Measurements from ENCODE around the gene RPS6KB2. TPM values are rescaled to one million over a fixed set of nuclear protein-coding genes. Genes with fewer than 3 reads are reported as not detected.
A peak's percentile ranks its signal among the peaks of the same experiment; 100 is the strongest.
"Not testable (repeated sequence)": the region's sequence is repeated elsewhere in the genome, so short reads cannot be mapped to it uniquely, and the experiment has no call there.

Gene RPS6KB2
- polyA plus RNA-seq, 4 donors = 39.0 to 88.1 (median 74.3) TPM

DNA sequence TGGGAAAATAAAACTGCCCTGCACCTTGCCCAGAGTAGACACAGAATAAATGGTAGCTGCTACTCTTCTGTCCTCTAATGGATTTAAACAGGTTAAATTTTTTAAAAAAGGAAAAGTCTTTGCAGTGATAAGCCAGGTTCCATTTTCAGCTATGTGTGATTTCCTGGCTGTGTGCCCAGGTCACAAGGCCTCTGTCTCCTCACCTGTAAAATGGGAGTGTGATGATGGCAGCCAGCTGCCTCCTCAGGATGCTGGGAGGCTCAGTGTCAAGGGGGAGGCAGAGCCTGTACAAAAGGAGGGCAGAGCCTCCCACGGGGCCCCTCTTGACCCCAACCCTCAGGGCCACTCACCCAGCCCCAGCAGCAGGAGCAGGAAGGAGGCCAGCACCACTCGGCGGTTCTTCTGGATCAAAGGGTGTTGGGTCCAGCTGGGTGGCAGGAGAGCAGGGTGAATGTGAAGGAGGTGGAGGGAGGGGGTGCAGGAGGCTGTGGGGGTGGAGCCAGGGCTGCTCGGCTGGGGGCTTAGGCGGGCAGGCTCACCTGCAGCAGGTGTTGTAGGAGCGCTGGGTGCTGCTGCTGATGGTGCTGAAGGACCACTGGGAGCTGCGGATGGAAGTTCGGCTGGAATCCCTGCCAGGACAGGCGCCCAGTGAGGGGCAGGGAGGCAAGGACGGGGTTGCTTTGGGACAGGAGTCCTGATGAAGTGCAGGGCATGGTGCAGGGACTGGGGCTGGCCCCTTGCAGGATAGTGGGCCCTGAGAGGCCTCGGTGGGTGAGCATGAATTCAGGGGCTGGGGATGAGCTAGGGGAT, 38.9 kb downstream of the RPS6KB2 start:
- Histone ChIP-seq H3K4me3 (ENCODE audit: low read depth in 1 of 3, low read length in 3 of 3) (no peak overlapping the region), H3K36me3 (ENCODE audit: control insufficient read depth in 3 of 3, insufficient read depth in 2 of 3, low read depth in 1 of 3, low read length in 3 of 3) (peaks cover 0 to 33% (median 0%) of the 10 kb centered on the region in 3 donors), H3K27ac (ENCODE audit: low read depth in 1 of 3, low read length in 2 of 3) (peak overlapping the region in 1 of 3 donors; percentile 86), H3K9me3 (ENCODE audit: control insufficient read depth in 2 of 2, insufficient read depth in 1 of 2, low read depth in 1 of 2, low read length in 1 of 2) (no peaks in the 10 kb centered on the region), H3K4me1 (ENCODE audit: control insufficient read depth in 3 of 3, insufficient read depth in 2 of 3, low read depth in 1 of 3, low read length in 2 of 3) (peaks cover 2 to 40% (median 7%) of the 10 kb centered on the region in 3 donors), H3K27me3 (ENCODE audit: control insufficient read depth in 3 of 3, insufficient read depth in 3 of 3, low read length in 3 of 3) (no peaks in the 10 kb centered on the region)
- DNase-seq (no peak), FAIRE-seq (no peak)
- WGBS, 3 donors = 44 to 72% (median 52%) methylated on average over 10 to 11 of the region's 11 CpGs

DNA sequence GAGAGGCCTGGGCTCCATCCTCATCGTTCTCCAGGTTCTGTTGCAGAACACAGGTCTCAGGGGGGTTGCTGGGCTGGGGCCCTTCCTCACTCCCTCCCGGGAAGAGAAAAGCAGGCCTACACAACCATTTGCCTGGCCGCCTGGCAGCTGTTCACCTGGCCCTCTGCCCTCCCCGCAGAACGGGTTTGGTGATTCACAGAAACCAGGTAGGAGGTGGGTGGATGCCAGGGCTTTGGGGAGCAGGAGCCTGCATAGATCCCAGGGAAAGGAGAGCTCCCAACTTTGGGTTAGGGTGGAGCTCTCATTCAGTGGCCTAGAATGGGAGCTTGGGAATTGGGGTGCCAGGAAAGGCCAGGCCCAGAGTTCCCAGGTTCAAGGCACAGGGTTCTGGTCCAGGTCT, 39.8 kb downstream of the RPS6KB2 start:
- H3K4me3 ChIP-seq (ENCODE audit: low read depth in 1 of 3, low read length in 3 of 3) = peak overlapping the region; percentile 81 to 84 (median 84)
- no peaks in the 10 kb centered on the region for H3K9me3 ChIP-seq (ENCODE audit: control insufficient read depth in 2 of 2, insufficient read depth in 1 of 2, low read depth in 1 of 2, low read length in 1 of 2)
- FAIRE-seq (no peak), DNase-seq (peak; percentile 57 to 64)
- no peaks in the 10 kb centered on the region for H3K27me3 ChIP-seq (ENCODE audit: control insufficient read depth in 3 of 3, insufficient read depth in 3 of 3, low read length in 3 of 3)
- peaks cover 0 to 31% (median 0%) of the 10 kb centered on the region in 3 donors for H3K36me3 ChIP-seq (ENCODE audit: control insufficient read depth in 3 of 3, insufficient read depth in 2 of 3, low read depth in 1 of 3, low read length in 3 of 3)
- WGBS, 3 donors = 12 to 28% (median 13%) methylated on average over 5 of the region's 5 CpGs
- peaks cover 2 to 40% (median 7%) of the 10 kb centered on the region in 3 donors for H3K4me1 ChIP-seq (ENCODE audit: control insufficient read depth in 3 of 3, insufficient read depth in 2 of 3, low read depth in 1 of 3, low read length in 2 of 3)
- peak overlapping the region in 2 of 3 donors; percentile 86 to 95 for H3K27ac ChIP-seq (ENCODE audit: low read depth in 1 of 3, low read length in 2 of 3)

DNA sequence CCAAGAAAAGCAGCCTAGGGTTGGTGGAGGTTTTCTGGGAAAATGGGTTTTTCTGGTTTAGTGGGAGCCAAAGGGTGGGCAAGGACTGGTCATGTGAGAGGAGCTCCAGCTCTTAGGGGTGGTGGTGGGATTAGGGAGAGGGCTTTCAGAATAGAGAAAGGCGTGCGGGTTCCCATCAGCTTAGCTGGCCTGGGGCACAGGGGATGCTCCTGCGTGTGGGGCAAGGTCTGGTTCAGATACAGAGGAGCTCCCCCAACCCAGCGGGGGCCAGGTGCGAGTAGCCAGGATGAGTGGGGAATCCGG, 40.1 kb downstream of the RPS6KB2 start:
- no peaks in the 10 kb centered on the region for H3K27me3 ChIP-seq (ENCODE audit: control insufficient read depth in 3 of 3, insufficient read depth in 3 of 3, low read length in 3 of 3)
- FAIRE-seq (no peak), DNase-seq (no peak)
- WGBS, 3 donors = 0 to 4% (median 0%) methylated on average over 6 of the region's 6 CpGs
- H3K9me3 ChIP-seq (ENCODE audit: control insufficient read depth in 2 of 2, insufficient read depth in 1 of 2, low read depth in 1 of 2, low read length in 1 of 2) = no peaks in the 10 kb centered on the region
- H3K4me3 ChIP-seq (ENCODE audit: low read depth in 1 of 3, low read length in 3 of 3) = peak overlapping the region; percentile 81 to 84 (median 84)
- peaks cover 2 to 40% (median 7%) of the 10 kb centered on the region in 3 donors for H3K4me1 ChIP-seq (ENCODE audit: control insufficient read depth in 3 of 3, insufficient read depth in 2 of 3, low read depth in 1 of 3, low read length in 2 of 3)
- peak overlapping the region; percentile 52 to 95 (median 86) for H3K27ac ChIP-seq (ENCODE audit: low read depth in 1 of 3, low read length in 2 of 3)
- H3K36me3 ChIP-seq (ENCODE audit: control insufficient read depth in 3 of 3, insufficient read depth in 2 of 3, low read depth in 1 of 3, low read length in 3 of 3) = peaks cover 0 to 29% (median 0%) of the 10 kb centered on the region in 3 donors

DNA sequence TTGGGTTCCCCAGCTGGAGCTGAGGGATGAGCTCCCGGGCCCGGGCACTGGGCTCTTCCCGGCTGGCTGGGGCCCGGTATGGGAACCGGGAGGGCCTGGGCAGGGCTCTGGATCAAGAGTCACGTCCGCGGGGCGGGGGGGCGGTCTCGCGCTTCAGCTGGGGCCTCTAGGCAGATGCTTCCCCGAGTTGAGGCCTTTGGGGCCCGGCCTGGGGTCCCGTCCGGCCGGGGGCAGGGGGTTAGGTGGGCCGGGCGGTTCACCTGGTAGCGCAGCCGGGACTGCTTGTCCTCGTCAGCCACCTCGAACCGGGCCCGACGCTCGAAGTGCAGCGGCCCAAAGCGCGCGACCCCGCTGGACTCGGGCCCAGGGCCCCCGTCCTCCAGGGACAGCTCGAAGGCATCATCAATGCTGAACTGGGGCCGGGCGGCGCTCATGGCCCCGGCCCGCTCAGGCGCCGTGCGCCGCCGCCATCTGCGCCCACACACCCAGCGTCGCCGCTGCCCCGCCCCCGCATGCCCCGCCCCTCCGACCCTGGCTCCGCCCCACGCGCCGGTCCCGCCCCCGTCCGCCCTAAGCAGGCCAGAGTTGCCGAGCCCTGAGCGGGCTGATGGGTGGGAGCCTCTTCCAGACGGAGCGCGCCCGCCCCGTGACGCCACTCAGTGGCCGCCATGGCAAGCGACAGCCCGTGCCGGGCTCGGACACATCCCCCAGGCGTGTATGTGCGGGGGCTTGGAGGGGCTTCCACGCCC, 40.6 kb downstream of the RPS6KB2 start, which contains the start of gene TMEM134:
TMEM134 (minus strand) TSS at position 493 of the 749 bp plus-strand sequence; CDS start at position 434, 59 bp downstream.
- Histone ChIP-seq H3K4me3 (ENCODE audit: low read depth in 1 of 3, low read length in 3 of 3) (peak within 1 kb of the TSS; percentile 81 to 84 (median 84)), H3K4me1 (ENCODE audit: control insufficient read depth in 3 of 3, insufficient read depth in 2 of 3, low read depth in 1 of 3, low read length in 2 of 3) (peaks cover 2 to 37% (median 7%) of the 10 kb centered on the region in 3 donors), H3K9me3 (ENCODE audit: control insufficient read depth in 2 of 2, insufficient read depth in 1 of 2, low read depth in 1 of 2, low read length in 1 of 2) (no peaks in the 10 kb centered on the region), H3K36me3 (ENCODE audit: control insufficient read depth in 3 of 3, insufficient read depth in 2 of 3, low read depth in 1 of 3, low read length in 3 of 3) (peaks cover 0 to 25% (median 0%) of the 10 kb centered on the region in 3 donors), H3K27me3 (ENCODE audit: control insufficient read depth in 3 of 3, insufficient read depth in 3 of 3, low read length in 3 of 3) (no peaks in the 10 kb centered on the region), H3K27ac (ENCODE audit: low read depth in 1 of 3, low read length in 2 of 3) (peak within 1 kb of the TSS; percentile 80 to 96 (median 95))
- FAIRE-seq (no peak), DNase-seq (peak; percentile 91 to 95)
- WGBS, 3 donors = 0 to 1% (median 0%) methylated on average over 40 to 76 of the region's 76 CpGs

DNA sequence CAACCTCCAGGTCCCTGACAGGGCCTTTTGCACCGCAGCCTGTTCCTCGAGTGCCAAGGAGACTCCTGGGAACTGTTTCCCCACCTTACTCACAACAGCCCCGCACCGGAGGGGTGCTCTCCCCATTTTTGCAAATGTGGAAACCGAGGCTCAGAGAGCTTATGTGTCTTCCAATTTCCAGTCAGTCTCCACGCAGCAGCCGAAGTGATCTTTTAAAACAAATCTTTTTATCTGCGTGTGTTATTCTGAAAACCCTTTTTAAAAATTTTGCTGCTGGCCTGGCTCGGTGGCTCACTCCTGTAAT, 41.2 kb downstream of the RPS6KB2 start:
- Histone ChIP-seq H3K9me3 (ENCODE audit: control insufficient read depth in 2 of 2, insufficient read depth in 1 of 2, low read depth in 1 of 2, low read length in 1 of 2) (no peaks in the 10 kb centered on the region), H3K4me3 (ENCODE audit: low read depth in 1 of 3, low read length in 3 of 3) (peak overlapping the region; percentile 43 to 84 (median 81)), H3K27me3 (ENCODE audit: control insufficient read depth in 3 of 3, insufficient read depth in 3 of 3, low read length in 3 of 3) (no peaks in the 10 kb centered on the region), H3K4me1 (ENCODE audit: control insufficient read depth in 3 of 3, insufficient read depth in 2 of 3, low read depth in 1 of 3, low read length in 2 of 3) (peaks cover 0 to 32% (median 7%) of the 10 kb centered on the region in 3 donors), H3K27ac (ENCODE audit: low read depth in 1 of 3, low read length in 2 of 3) (peak overlapping the region; percentile 75 to 96 (median 80)), H3K36me3 (ENCODE audit: control insufficient read depth in 3 of 3, insufficient read depth in 2 of 3, low read depth in 1 of 3, low read length in 3 of 3) (peaks cover 0 to 21% (median 0%) of the 10 kb centered on the region in 3 donors)
- DNase-seq = no peak
- no peak for FAIRE-seq
- 6 to 13% (median 10%) methylated on average over 9 of the region's 9 CpGs for WGBS, 3 donors

DNA sequence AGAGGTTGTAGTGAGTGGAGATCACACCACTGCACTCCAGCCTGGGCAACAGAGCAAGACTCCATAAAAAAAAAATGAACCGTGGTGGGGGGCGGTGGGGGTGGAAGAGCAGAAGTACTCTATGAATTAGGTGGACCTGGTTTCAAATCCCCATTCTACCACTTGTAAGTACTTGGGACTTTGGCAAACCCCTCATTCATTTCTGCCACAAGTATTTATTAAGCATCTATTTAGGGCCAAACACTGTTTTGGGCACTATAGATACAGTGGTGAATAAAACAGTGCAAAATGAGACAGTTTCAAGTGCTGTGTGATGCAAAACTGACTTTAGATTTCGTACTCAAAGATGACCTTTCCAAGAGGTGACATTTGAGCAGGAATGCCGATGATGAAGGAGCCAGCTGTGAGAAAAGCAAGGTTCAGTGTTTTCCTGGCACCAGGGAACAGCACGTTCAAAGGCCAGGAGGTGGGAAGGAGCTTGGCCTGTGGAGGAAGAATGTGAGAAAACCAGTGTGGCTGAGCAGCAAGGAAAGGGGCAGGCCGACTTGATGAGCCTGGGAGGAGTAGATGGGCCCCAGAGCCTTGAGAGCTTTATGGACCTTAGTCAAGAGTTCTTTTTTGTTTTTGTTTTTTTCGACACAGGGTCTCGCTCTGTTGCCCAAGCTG, 42.2 kb downstream of the RPS6KB2 start:
- H3K36me3 ChIP-seq (ENCODE audit: control insufficient read depth in 3 of 3, insufficient read depth in 2 of 3, low read depth in 1 of 3, low read length in 3 of 3) = peaks cover 0 to 15% (median 0%) of the 10 kb centered on the region in 3 donors
- H3K4me1 ChIP-seq (ENCODE audit: control insufficient read depth in 3 of 3, insufficient read depth in 2 of 3, low read depth in 1 of 3, low read length in 2 of 3) = peaks cover 0 to 27% (median 4%) of the 10 kb centered on the region in 3 donors
- H3K9me3 ChIP-seq (ENCODE audit: control insufficient read depth in 2 of 2, insufficient read depth in 1 of 2, low read depth in 1 of 2, low read length in 1 of 2) = no peaks in the 10 kb centered on the region
- no peak overlapping the region for H3K4me3 ChIP-seq (ENCODE audit: low read depth in 1 of 3, low read length in 3 of 3)
- DNase-seq = peak in 1 of 2 donors; percentile 24
- no peak for FAIRE-seq
- WGBS, 3 donors = 63 to 75% (median 66%) methylated on average over 8 of the region's 8 CpGs
- no peak overlapping the region for H3K27ac ChIP-seq (ENCODE audit: low read depth in 1 of 3, low read length in 2 of 3)
- no peaks in the 10 kb centered on the region for H3K27me3 ChIP-seq (ENCODE audit: control insufficient read depth in 3 of 3, insufficient read depth in 3 of 3, low read length in 3 of 3)

DNA sequence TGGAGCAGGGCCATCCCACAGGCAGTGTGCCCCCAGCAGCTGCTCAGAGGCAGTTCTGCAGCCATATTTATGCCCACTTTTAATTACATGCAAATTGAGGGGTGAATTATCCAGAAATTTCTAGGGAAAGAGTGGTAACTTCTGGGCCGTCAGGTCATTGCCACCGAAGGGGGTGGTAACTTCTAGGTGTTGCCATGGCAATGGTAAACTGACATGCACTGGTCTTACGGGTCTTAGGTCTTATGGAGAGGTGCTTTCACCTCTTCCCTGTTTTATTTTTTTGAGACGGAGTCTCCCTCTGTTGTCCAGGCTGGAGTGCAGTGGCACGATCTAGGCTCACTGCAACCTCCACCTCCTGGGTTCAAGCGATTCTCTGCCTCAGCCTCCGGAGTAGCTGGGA, 44.6 kb downstream of the RPS6KB2 start:
- 75 to 86% (median 85%) methylated on average over 7 of the region's 7 CpGs for WGBS, 3 donors
- DNase-seq (no peak), FAIRE-seq (no peak)
- Histone ChIP-seq H3K9me3 (ENCODE audit: control insufficient read depth in 2 of 2, insufficient read depth in 1 of 2, low read depth in 1 of 2, low read length in 1 of 2) (peaks cover 0 to 3% of the 10 kb centered on the region in 2 donors), H3K27me3 (ENCODE audit: control insufficient read depth in 3 of 3, insufficient read depth in 3 of 3, low read length in 3 of 3) (no peaks in the 10 kb centered on the region), H3K4me3 (ENCODE audit: low read depth in 1 of 3, low read length in 3 of 3) (no peak overlapping the region), H3K4me1 (ENCODE audit: control insufficient read depth in 3 of 3, insufficient read depth in 2 of 3, low read depth in 1 of 3, low read length in 2 of 3) (peaks cover 0 to 11% (median 0%) of the 10 kb centered on the region in 3 donors), H3K36me3 (ENCODE audit: control insufficient read depth in 3 of 3, insufficient read depth in 2 of 3, low read depth in 1 of 3, low read length in 3 of 3) (no peaks in the 10 kb centered on the region), H3K27ac (ENCODE audit: low read depth in 1 of 3, low read length in 2 of 3) (no peak overlapping the region)

DNA sequence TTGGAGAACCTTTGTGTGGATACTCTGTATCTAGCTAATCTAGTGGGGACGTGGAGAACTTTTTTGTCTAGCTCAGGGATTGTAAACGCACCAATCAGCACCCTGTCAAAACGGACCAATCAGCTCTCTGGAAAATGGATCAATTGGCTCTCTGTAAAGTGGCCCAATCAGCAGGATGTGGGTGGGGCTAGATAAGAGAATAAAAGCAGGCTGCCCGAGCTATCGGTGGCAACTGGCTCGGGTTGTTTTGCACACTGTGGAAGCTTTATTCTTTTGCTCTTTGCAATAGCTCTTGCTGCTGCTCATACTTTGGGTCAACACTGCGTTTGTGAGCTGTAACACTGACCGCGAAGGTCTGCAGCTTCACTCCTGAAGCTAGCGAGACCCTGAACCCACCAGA, 48.4 kb downstream of the RPS6KB2 start:
- 64 to 75% (median 72%) methylated on average over 10 of the region's 10 CpGs for WGBS, 3 donors
- not testable (repeated sequence) for H3K36me3 ChIP-seq (ENCODE audit: control insufficient read depth in 3 of 3, insufficient read depth in 2 of 3, low read depth in 1 of 3, low read length in 3 of 3); DNase-seq; FAIRE-seq; H3K27ac ChIP-seq (ENCODE audit: low read depth in 1 of 3, low read length in 2 of 3); H3K4me3 ChIP-seq (ENCODE audit: low read depth in 1 of 3, low read length in 3 of 3); H3K9me3 ChIP-seq (ENCODE audit: control insufficient read depth in 2 of 2, insufficient read depth in 1 of 2, low read depth in 1 of 2, low read length in 1 of 2); H3K27me3 ChIP-seq (ENCODE audit: control insufficient read depth in 3 of 3, insufficient read depth in 3 of 3, low read length in 3 of 3); H3K4me1 ChIP-seq (ENCODE audit: control insufficient read depth in 3 of 3, insufficient read depth in 2 of 3, low read depth in 1 of 3, low read length in 2 of 3)

All from small intestine (tissue), 7 donors.